ENCODE results near the gene FAM25A.

DNA sequence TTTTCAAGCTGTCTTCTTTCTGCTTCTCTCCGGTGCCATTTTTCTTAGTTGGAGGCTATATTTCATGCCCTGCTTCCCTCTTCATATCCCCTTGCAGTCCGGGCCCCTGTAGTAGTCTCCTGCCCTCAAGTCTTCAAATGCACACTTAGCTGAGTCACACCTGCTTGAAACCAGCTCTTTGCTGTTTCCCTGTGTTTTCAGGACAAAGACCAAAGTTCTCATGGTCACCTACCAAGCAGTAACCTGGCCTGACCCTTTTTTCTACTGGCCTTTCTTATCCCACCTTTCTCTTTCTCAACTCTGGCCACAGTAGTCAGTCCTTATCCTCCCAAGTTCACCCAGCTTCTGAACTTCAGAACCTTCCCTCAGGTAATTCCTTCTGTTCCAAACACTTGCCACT is 46.1 kb downstream of the FAM25A start:
- TF ChIP-seq, protein P1, sequence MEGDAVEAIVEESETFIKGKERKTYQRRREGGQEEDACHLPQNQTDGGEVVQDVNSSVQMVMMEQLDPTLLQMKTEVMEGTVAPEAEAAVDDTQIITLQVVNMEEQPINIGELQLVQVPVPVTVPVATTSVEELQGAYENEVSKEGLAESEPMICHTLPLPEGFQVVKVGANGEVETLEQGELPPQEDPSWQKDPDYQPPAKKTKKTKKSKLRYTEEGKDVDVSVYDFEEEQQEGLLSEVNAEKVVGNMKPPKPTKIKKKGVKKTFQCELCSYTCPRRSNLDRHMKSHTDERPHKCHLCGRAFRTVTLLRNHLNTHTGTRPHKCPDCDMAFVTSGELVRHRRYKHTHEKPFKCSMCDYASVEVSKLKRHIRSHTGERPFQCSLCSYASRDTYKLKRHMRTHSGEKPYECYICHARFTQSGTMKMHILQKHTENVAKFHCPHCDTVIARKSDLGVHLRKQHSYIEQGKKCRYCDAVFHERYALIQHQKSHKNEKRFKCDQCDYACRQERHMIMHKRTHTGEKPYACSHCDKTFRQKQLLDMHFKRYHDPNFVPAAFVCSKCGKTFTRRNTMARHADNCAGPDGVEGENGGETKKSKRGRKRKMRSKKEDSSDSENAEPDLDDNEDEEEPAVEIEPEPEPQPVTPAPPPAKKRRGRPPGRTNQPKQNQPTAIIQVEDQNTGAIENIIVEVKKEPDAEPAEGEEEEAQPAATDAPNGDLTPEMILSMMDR (IDR thresholded peaks at IDR 0.05; ENCODE audit: insufficient read depth, low read length) = no peak
- TF ChIP-seq GABPA (IDR thresholded peaks at IDR 0.05; ENCODE audit: low read depth) (no peak), POLR2AphosphoS5 (IDR thresholded peaks at IDR 0.05; ENCODE audit: low read depth) (no peak)
